Stimulated activated CD8-positive, alpha-beta memory T cell treated with anti-CD3 and anti-CD28 coated beads, Interleukin-4, amount 100 ng/mL, for 4 hours (primary cell): ENCODE data around the gene SLC13A4.
A peak's percentile ranks its signal among the peaks of the same experiment; 100 is the strongest.
"Not testable (repeated sequence)": the region's sequence is repeated elsewhere in the genome, so short reads cannot be mapped to it uniquely, and the experiment has no call there.

ENCODE experiments used
- DNase-seq, 2 donors: peaks; one replicate each; pipeline ENCODE4 v3.0.0-alpha.2; 2020; ENCODE audit warnings: low read depth in 2 of 2, low spot score in 1 of 2

The SLC13A4 gene

DNA sequence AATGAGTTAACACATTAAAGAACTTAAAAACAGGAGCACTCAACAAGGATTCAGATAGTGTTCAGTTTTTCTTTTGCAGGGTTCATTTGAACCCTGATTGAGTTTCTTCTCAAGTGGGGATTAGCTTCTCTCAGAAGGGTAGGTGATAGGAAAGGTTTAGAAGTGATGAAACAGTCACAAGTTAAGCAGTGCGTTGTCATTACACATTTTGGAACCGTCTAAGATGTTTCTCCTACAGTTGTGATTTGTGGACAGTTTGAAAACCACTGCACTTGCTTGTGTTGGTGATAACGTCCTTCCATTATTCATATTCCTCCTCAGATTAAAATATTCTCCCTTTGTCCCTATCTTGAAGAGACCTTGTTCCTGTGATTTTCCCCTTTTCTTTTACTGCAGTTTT is 62.9 kb downstream of the SLC13A4 start:
- DNase-seq: no peak

DNA sequence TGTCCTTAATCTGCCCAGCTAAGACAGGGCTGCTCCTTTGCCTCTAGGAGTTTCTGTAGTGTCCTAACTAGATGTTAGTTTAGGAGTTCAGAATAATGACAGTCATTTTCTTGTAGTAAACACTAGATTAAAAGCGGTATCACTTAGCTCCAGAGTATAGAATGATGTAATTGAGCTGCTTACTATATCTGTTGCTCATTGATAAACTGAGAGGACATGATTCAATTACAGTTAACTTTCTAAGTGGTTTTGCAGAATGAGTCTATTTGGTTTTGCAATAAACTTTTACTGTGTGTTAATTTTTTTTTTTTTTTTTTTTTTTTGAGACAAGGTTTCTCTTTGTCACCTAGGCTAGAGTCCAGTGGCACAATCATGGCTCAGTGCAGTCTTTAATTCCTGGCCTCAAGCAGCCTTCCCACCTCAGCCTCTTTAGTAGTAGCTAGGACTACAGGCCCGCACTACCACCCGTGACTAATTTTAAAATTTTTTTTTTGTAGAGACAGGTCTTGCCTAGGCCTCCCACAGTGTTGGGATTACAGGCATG is 63.9 kb downstream of the SLC13A4 start:
- no peak for DNase-seq

DNA sequence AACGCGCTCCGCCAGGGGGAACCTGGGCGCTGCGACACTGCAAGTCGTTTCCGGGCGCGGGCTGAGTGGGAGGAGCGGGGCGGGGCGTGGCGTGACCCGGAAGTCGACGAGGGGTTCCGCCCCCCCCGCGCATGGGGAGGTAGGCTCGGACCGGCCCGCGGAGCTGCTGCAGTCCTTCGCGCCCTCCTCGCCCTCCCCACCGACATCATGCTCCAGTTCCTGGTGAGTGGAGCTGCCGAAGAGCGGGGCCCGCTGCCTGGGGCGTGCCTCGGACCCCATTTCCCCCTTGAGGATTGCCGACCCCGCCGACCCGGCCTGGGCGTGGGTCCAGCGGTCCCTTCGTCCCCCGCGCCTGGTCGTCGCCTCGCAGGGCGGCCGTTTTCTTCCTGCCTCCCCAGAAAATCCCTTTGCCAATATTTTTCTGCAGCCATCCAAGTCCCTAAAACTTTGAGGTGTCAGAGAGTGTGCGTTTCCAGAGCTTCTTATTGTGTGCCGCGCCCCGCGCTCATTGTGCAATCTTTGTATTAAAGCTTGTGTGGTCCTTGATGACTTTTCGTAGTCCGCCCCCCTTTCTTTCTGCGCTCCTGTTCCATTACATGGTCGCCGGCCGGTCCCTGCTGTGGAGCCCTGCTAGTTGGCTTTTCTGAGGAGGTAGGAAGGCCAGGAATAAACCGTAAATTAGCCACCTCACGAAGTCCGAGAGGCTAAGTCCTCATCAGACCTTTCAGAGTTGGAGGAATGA is 65.4 kb downstream of the SLC13A4 start, which contains the start of gene STMP1:
Gene STMP1 (plus strand): TSS at position 142 of the 742 bp plus-strand sequence.
- DNase-seq: peak; percentile 92 to 95

DNA sequence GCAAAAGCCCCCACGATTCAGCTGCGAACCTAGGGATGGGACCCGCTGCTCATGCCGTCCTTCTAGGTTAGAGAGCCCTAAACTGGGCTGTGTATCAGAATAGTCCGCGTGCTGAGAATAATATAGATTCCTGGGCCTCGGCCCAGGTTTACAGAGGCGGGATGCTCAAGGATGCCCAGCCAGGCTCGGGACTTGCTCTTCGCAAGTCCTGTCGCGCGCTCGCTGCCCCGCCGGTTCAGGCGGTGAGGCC is 65.9 kb downstream of the SLC13A4 start:
- no peak for DNase-seq

DNA sequence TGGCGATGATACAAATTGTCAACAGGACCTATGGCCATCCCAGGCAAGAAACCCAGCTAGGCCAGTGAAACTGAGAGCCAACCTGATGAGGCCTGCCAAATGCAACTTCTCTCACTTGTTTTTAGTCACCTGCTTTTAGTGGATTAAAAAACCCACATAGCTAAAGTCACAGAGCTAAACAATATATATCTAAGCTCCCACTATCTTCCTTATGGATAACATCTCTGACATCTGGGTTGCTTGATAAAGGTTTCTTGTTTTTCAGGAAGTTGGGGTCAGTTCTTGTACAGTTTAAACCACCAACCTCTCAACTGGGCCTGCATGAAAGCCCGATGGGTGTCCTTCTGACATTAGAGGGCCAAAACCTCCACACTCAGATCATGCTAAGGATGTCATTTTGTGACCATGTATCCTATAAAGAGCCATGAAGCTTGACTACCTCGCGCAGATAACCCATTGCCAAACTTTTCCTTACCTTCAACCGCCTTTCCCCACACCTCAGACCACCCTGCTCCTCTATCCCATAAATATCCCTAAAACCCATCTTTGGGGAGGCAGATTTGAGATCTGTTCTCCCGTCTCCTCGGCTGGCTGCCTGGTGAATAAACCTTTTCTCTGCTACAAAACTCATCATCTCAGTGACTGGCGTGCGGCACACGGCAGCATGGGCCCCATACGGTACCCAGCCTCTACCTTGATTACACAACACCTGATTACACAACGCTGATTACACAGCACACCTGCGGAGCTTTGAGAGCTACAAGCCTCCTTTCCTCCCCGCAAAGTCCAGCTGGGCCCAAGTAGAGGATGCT is 66.5 kb downstream of the SLC13A4 start:
- no peak for DNase-seq

DNA sequence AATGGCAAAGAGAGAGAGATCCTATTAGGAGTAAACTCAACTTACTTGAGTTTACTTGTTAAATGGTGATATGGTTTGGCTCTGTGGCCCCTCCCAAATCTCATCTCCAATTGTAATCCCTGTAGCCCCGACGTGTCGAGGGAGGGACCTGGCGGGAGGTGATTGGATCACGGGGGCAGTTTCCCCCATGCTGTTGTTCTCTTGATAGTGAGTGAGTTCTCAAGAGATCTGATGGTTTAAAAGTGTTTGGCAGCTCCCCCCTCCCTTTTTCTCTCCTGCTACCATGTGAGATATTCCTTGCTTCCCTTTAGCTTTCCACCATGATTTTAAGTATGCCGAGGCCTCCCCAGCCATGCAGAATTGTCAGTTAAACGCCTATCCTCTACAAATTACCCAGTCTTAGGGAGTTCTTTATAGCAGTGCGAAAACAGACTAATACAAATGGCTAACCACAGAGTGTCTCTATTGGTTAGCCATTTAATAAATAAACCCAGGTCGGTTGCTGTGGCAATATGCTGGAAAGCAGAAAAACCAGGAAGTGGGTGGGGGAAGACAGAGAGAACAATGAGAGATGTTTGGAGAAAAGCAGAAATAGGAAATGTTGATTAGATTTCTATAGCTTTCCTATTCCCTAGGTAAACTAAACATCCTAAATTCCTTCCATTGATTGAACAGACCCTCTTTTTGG is 68.7 kb downstream of the SLC13A4 start:
- no peak for DNase-seq

DNA sequence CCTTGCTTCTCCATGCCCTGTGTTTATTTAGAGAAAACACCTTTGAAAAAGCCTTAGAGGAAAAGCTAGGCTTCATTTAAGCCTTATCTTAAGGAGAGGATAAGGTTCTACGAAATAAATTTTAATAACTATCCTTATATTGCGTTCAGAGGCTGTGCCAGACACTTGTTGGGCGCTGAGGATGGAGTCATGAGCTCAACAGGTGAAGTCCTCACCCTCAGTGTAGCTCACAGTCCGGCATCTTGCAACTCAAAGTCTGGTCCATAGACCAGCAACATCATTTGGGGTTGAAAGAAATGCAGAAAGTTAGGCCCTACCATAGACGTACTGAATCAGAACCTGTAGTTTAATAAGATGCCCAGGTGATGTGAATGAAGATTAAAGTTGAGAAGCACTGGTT is 69.4 kb downstream of the SLC13A4 start:
- DNase-seq: no peak

DNA sequence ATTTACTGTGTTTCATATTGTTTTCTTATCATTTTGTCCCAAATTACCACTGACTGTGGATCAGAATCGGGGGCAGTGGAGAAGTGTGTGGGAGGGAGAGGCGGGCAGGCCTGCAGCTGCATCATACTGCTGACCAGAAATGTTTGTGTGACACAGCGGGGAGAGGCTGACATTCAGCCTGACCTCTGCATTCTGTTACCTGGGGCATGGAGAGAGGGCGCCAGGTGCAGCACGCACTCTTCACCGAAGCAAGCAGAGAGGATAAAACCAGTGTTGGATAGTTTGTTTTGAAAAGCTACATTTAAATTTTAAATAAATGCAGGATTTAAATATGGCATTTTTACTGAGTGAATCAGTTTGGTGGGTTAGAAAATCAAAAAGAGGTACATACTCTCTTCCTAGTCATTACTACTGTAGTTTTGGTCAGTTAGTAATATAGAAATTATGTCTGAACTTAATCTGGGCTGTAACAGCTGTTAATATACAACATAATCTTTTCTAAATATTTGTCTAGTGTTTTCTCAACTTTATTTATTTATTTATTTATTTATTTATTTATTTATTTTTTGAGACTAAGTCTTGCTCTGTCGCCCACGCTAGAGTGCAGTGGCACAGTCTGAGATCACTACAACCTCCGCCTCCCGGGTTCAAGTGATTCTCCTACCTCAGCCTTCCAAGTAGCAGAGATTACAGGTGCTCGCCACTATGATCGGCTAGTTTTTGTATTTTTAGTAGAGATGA is 74.5 kb downstream of the SLC13A4 start:
- DNase-seq: no peak

DNA sequence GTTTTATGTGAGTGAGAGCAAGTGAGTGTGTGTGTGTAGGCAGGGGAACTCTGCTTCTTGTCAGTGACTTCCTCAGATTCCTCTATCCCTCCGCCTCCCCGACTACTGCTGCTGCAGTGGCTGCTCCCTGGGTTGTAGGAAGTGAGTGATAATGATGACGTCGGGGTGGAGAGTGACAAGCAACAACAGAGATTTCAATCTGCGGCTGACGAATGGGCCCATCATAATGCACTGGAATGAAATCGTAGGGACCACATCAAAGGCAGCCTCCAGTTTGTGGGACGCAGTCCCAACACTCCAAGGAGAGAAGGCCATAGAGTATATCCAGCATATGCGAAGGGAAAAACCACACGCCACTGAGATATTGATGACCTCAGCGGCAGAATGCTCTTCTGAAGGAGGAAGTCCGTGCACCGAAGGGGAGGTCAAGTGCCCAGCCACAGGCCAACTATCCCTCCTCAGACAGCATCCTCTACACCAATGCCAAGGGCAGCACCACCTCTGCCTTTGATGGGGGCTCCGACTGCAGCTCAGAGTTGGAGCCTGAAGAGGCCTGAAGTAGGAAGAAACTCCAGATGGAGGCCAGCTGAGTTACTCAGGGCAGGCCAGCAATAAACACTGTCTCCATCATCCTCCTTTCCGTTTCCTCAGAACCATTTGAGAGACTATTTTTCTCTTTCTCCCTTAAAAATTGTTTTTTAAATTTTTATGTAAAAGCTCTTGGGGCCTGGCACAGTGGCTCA is 77.0 kb downstream of the SLC13A4 start:
- no peak for DNase-seq

DNA sequence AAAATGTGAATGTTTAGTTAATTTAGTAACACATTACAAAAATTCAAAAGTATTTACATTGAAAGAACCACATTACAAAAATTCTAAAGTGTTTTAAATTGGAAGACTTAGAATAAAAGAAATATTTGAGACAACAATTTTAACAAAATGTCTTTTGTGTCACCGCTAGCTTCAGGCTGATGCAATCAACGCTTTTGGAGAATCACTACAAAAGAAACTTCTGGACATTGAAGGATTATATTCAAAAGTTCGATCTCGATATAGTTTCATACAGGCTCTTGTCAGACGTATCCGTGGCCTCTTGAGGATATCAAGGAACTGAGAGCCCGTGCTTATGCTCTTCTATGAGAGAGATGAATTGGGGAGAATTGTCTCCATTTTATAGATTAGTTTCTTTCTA is 79.8 kb downstream of the SLC13A4 start:
- DNase-seq: no peak

DNA sequence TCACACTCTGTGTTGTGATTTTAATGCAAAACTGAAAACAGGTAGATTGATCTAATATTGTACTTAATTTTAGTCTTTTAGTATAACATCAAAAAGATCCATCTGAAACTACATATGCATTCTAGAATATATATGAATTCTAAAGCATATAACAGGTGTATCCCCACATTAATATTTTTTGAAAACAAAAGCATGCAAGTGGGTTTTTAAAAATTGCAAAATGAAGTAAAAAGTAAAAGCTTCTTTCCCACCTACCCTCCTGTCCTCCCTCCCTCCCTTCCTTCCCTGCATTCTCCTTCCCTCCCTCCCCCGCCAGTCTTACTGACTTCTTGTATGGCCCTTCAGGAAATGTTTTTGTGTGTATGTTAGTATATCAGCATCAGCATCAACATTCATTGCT is 80.2 kb downstream of the SLC13A4 start:
- DNase-seq: no peak

DNA sequence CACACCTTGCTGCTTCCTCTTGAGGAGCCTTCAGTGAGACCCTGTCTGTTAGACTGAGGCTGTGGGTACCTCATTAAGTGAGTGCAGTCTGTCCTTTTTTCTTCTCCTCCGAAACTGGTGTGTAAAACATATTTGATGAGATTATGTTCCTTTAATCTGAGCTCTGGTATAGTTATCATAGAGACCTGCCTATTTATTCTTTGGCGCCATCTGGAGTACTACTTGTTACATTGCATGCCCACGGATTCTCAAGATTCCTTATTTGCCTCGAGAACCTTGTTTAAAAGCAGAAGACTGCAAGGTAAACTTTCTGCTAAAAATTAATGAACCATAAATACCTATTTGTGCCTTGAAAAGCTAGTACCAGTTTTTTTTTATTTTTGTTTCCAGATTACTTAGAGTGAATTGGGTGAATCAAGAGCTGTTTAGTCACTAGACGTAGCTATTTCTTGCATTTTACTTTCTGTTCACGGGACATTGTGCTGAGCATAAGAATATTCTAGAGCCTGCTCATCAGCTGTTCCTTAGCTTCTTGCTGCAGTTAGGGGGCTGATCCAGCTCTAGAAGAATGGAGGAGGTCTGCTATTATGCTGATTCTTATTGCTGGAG is 82.6 kb downstream of the SLC13A4 start:
- DNase-seq: no peak

DNA sequence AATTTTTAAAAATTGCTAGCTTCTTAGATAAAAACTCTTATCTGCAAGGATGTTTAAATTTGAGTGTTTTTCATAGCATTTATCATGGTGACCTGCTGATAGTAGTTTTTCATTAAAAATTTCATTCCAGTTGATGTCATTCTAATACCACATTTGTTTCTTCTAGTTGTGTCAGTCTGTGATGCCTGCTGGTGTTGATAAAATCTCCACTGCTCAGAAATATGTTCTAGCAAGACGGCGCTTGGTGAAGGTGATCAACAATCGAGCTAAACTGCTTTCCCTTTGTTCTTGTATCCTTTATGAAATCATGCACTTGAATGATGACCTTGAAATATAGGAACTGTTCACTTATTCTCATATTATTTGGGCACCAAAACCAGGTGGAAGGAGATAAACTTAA is 83.3 kb downstream of the SLC13A4 start:
- no peak for DNase-seq

DNA sequence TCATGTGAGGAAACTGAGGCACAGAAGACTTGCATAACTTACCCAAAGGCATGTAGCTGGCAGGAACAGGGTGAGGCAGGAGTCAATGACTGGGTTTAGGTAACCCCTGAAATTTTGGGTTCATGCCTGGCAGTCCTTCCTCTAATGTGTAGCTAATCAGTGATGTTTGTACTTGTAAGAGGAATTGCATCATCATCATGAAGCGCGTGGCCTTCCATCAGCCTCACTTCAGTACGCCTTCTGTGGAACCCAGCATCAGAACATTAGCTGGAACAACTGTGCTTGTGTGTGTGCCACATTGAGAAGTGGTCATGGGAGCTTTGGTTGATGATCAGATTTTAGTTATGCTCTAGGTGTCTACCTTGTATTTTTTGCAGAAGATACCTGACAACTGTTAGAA is 83.8 kb downstream of the SLC13A4 start:
- DNase-seq: no peak

DNA sequence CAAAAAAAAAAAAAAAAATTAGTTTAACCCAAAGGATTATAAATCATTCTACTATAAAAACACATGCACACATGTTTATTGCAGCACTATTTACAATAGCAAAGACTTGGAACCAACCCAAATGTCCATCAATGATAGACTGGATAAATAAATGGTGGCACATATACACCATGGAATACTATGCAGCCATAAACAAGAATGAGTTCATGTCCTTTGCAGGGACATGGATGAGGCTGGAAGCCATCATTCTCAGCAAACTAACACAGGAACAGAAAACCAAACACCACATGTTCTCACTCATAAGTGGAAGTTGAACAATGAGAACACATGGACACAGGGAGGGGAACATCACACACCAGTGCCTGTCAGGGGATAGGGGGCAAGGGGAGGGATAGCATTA is 88.3 kb downstream of the SLC13A4 start:
- DNase-seq: not testable (repeated sequence)

DNA sequence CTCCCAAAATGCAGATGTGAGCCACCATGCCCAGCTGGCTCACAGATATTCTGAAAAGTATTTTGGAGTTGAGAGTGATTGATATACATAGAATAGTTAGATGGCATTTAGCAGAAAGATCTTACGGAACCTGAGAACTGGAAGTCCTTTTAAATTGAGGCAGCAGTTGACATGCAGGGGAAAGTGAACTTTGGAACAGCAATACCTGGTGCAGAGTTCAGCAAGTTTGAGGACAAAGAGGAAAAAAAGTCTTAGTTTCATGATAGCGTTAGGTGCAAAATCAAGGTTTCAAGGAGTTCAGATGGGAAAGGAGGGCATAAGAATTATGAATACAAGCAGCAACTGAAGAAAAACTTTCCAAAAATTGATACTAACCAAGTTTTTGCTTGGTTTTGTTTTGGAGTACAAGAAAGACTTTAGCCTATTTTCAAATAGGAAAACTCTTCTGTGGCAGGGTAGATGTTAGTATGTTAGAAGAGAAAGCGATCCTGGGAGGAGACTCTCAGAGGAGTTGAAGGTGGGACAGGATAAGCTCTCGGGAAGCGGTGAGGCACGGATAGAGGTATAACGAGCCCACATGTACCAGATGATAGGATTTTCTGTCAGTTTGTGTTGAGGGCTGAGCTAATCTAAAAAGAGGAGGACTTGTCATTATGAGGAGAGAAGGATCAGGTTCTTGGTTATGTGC is 93.7 kb downstream of the SLC13A4 start:
- DNase-seq: no peak
